ENCODE data around the gene DMTF1.

DMTF1 gene

DNA sequence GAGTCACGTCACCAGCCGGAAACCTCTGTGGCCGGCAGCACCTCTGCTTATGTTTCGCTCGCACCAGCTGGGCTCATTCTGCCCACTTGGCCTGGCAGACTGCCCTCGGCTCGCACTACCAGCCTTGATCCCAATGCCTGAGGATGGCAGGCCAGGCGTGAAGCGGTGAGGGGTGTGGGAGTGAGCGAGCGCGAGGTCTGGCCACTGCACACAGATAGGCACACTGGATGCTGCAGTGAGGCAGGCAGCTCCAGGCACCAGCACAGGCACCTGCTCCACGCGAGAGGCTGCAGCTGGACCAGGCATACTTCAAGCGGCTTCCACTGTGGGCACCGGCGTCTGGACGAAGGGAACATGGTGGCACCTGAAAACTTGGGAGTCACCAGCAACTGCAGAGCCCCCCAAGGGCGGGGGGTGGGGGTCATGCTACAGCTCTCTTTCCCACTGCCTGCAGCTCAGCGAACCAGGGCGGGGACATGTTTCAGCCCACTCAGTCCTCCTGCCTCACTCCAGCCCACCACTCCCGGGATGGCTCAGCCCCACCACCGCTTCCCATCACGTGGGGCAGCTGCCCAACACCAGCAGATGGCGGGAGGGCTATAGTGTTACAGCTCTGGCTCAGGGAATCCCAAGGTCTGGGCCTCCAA, 5.4 kb upstream of the DMTF1 start:
- DNase-seq = no peak

DNA sequence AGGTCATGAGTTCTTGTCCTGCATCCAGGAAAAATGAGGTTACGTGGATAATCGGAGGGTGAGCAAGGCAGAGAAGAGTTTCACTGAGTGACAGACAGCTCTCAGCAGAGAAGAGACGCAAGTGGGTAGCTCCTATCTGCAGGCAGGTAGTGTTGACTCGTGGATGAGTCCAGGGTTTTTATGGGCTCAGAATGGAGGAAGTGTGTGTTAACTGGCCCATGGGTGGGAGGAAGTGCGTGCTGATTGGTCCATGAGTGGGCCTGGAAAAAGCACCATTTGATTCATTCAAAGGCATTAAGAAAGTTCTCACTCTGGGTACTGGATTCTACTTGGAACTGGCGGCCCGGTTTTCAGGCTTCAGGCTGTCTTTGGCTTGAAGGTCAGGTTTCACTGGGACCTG, 4.8 kb upstream of the DMTF1 start:
- no peak for DNase-seq

GRCh38 chr7:87148332-87148955, 3.8 kb upstream of the DMTF1 start:
- peak; percentile 9 for DNase-seq

- no peak for DNase-seq
Observed at GRCh38 chr7:87151002-87151728, 1.1 kb upstream of the DMTF1 start.

- DNase-seq = no peak
Observed at GRCh38 chr7:87151729-87152111, 533 bp upstream of the DMTF1 start.

DNA sequence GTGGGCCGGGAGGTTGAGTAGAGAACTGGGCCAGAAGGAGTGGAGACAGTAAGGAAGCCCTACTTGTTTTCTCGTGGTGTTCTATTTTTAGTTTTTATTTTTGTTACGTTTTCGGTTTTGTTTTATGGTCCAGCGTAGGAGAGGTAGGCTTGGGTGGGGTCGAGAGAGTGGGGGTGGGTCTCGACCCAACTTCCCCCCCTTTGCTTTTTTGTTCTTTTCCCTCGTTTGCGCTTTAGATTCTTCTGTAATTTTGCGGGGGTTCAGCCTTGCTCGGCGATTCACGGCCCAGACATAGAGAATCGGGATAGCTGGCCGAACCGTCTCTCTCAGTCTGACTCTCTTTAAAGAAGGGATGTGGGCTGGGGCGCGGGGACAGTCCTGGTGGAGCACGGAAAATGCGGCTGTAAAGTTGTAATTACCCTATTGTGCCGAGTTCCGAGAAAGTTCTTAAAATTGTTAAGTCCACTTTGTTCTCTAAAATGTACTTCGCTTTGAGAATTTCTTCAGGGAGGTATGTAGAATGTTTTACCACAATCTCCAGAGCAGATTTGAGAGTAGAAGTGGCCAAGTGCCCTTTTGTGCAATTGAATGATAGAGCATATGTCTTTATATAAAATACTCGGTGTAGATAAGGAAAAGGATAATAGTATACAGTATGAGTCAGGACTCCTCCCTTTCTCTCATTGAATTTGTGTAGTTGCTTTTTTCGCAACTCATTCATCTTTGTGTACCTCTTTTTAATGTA, 816 bp downstream of the DMTF1 start:
- no peak for DNase-seq

DNA sequence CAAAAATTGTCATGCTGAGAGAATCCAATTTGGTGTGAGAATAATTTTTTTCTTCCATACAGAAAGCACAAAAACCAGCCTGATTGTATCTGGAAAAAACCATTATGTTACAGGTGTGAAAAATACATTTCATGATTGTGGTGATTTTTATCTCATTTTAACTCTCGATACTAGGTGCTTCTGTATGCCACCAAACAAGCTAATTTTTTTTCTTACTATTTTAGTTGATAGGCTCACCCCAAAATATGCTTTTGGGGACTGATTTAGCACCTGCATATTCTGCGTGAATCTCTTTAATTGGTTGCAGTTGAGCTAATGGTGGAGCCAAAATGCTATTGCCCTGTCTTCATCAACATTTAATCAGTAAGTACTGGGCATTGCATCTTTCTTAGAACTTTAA, 1.9 kb downstream of the DMTF1 start:
- no peak for DNase-seq

DNA sequence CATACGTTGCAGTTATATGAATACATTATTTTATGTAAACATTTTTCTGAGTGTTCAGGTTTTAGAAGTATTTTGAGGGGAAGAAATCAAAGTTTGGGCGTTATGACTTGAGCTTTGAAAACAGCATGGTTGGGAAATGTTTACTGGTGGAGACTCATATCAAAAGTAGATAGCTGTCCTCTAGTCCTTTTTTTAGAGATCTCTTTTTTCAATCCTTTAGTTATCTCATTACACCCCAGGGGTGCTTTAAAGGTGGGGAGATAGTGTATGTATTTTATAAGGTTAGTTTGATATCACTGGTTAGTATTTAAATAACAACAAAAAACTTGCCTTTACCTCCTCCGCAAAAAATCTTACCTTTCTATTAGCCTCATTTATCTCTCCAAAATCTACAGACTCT, 2.3 kb downstream of the DMTF1 start:
- no peak for DNase-seq

DNA sequence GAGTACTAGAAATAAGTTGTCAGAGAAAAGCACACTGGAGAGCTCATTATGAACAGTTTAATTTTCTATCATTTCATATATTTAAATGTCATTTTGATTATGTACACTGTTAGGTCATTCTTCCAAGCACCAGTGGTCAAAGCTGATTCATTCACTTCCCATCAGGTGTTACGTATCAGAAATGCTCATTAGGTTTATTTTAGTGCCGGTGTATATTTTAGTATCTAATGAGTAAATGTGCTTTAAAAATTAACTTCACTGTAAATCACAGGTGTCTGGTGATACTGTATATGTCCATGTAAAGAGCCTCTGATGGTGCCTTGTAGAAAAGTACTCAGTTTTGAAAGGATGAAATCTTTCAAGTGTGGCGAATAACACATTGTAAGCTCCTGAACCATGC, 3.5 kb downstream of the DMTF1 start:
- DNase-seq = no peak

- DNase-seq = no peak
Observed at GRCh38 chr7:87156709-87157108, 4.5 kb downstream of the DMTF1 start.

GRCh38 chr7:87159538-87159937, 7.3 kb downstream of the DMTF1 start:
- DNase-seq = no peak

GRCh38 chr7:87164433-87164832, 12.2 kb downstream of the DMTF1 start:
- no peak for DNase-seq

DNA sequence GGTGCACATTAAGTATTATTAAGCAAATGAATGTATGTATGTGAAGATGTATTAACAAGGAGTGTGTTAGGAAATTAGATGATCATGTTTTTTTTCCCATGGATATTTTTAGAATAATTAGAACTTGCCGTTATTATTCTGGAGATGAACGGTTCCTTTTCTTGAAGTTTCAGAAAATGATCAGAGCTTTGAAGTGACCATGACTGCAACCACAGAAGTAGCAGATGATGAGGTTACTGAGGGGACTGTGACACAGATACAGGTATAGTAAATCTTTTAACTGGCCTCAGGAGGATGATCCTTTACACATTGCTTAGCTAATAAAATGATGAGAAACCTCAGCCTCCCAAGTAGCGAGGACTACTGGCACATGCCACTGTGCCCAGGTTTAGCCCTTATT, 18.6 kb downstream of the DMTF1 start:
- no peak for DNase-seq

DNA sequence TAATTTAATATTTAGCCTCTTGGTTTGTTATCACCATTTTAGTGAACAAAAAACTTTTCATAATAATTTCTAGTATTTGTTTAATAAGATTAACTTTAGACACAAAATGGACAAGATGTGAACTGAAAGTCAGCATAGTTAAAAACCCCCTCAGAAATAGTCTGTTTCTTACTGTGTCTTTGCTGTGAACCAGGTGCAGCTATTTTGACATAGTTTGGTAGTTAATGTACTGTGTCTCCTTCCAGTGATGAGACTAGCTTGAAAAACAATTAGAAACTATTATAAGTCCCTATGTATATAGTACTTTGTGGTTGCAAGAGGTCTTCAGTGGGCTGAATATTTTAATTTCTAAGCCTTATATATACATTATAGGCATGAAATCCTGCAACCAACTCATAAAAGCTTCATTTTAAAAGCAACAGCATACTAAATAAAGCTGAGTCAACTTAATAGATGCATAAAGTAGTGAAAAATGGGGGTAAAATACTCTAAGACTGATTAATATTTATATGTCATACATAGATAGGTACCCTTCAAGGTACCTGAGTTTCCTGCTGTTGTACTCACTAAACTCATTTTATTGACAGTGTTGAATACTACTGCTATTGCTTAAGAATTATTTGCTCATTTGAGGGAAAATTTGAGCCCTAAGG, 19.2 kb downstream of the DMTF1 start:
- DNase-seq = no peak

GRCh38 chr7:87173471-87173870, 21.2 kb downstream of the DMTF1 start:
- no peak for DNase-seq

DNA sequence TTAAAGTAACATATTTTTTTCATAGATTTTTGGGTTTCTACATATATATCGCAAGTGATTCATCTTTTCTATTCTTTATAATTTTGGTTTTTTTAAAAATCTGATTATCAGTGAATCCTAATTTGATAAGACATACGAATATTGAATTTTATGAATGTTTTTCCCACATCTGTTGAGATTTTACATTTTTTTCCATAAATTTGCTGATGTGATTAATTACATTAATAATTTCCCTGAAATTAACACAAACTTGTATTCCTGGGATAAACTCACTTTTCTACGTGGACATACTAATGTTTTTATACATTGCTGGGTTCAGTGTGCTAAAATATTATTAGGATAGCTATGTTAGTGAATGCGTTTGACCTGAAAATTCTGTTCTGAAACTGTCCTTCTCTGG, 26.1 kb downstream of the DMTF1 start:
- no peak for DNase-seq

DNA sequence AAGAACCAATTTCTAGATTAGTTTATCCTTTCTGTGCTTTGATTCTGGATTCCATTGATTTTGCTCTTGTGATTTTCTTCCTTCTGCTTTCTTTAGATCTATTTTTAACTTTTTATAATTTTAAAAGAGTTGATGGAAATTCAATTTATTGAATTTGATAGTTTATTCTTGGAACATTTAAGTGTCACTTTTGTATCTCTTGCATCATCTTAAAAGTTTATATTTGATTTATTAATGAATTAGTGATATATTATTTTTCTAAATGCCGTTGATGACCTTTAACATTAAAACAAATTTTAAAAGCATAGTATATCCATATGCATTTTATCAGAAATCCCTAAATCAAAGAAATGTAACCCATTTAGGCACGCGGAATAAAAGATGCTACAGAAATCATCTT, 26.9 kb downstream of the DMTF1 start:
- DNase-seq = no peak

DNA sequence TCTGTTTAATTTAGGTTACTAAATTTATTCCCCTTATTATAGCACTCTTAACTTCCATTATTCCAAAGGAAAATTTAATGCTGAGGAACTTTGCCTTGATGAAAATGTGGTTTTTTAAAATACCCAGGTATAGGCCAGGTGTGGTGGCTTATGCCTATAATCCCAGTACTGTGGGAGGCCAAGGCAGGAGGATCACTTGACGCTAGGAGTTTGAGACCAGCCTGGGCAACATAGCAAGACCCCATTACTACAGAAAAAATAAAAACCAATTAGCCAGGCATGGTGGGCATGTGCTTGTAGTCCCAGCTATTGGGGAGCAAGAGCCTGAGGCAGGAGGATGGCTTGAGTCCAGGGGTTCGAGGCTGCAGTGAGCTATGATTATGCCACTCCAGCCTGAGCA, 34.9 kb downstream of the DMTF1 start:
- no peak for DNase-seq

- DNase-seq = no peak
Observed at GRCh38 chr7:87188930-87189329, 36.7 kb downstream of the DMTF1 start.

GRCh38 chr7:87190783-87191182, 38.5 kb downstream of the DMTF1 start:
- no peak for DNase-seq

DNA sequence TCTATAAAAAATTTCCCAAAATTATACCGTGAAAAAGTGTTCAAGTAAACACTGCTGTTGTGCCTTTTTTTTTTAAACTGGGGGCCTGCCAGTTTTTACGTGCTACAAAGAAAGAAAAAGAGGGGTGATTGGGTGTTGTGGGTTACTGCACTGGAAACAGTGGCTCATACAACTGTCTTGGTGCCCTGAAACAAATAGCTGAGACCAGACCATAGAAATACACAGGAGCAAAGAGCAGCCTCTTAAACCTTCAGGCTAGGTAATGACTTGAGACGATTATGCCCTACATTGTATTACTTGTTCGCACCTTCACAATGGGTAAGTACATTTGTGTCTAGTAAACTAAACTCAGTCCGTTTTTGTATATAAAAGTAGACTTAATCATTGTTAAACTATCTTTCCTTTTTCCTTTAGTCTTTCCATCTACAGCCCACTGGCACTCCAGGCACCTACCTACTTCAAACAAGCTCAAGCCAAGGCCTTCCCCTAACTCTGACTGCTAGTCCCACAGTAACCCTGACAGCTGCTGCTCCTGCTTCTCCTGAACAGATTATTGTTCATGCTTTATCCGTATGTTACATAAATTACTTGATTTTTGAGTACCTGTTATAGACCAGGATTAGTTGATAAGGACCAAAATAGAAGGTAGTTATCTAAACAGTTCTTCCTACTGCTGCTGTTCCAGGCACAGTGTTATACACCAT, 40.7 kb downstream of the DMTF1 start:
- DNase-seq = no peak

DNA sequence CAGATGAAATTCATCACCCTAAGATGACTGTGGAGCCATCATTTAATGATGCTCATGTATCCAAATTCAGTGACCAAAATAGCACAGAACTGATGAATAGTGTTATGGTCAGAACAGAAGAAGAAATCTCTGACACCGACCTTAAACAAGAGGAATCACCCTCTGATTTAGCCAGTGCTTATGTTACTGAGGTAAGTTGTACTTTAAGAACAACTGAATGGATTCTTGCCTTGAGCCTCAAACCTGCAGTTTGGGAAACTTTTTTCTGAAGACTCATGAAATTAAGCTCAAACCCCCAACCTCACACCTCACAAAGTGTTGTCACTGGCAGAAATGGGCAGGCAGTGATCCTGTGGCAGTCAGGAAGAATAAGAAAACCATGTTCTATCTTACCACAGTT, 41.7 kb downstream of the DMTF1 start:
- DNase-seq = no peak

GRCh38 chr7:87199241-87199640, 47.0 kb downstream of the DMTF1 start:
- DNase-seq = no peak

Data from NCI-H2029 treated with DMSO at 0.1 percent for 48 hours (cell line).